T47D (cell line): ENCODE measurements around the gene FIBCD1.

Experiments used
- DNase-seq, 2 experiments: peaks; one replicate each; pipeline versions ENCODE4 v3.0.0 to v3.0.0-alpha.2; 2011 to 2012; ENCODE audit warnings: low read depth in 1 of 2, low spot score in 1 of 2
- JUND ChIP-seq: IDR thresholded peaks from 2 replicates; pipeline ENCODE4 v1.6.1; 2012; ENCODE audit warnings: low read depth
- in situ Hi-C: cut with HindIII; loops from 2 replicates; pipeline ENCODE4 v1.10.0; 2016; ENCODE audit warnings: low sequenced_read_pairs, low pct_unique_long_range_greater_than_20kb

Gene FIBCD1

GRCh38 chr9:130908878-130909355 is 30.1 kb downstream of the FIBCD1 start:
- in situ Hi-C loops, result no loop called here
- TF ChIP-seq JUND, result no peak
- DNase-seq, result no peak

GRCh38 chr9:130908146-130908877 is 30.7 kb downstream of the FIBCD1 start:
- TF ChIP-seq JUND, result no peak
- no peak for DNase-seq

DNA sequence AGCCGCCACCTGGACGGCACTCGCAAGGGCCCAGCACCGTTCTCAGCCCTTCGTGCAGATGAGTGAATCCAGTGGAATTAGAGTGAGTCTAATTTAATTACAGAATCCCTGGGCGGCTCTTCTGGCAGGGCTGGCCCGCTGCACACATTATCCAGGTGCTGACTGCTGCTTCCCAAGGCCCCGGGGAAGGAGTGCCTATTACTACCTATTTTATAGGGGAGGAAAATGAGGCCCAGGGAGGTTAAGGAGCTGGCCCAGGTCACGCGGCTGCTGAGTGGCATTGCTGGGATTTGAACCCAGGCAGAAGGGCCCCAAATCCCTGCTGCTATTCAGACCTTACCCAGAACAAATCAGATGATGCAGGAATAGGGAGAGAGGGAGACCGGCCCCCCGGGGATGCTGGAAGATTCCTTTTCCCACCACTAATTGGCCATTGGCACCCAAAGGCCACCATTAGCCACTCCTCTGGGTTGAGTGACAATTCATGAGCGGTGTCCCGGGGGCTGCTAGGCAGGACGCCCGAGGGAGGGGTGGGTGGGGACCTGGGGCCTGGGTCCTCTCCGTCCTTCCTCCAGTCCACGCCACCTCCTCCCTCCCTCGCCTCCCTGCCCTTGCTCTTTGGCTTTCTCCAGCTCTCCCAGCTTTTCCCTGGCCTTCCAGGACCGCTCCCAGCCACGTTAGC is 32.2 kb downstream of the FIBCD1 start:
- in situ Hi-C loops, result no loop called here
- no peak for TF ChIP-seq JUND
- DNase-seq, result no peak

More at GRCh38 chr9:130908146-130908877, 30.7 kb downstream of the FIBCD1 start:
- in situ Hi-C loops, result no loop called here

DNA sequence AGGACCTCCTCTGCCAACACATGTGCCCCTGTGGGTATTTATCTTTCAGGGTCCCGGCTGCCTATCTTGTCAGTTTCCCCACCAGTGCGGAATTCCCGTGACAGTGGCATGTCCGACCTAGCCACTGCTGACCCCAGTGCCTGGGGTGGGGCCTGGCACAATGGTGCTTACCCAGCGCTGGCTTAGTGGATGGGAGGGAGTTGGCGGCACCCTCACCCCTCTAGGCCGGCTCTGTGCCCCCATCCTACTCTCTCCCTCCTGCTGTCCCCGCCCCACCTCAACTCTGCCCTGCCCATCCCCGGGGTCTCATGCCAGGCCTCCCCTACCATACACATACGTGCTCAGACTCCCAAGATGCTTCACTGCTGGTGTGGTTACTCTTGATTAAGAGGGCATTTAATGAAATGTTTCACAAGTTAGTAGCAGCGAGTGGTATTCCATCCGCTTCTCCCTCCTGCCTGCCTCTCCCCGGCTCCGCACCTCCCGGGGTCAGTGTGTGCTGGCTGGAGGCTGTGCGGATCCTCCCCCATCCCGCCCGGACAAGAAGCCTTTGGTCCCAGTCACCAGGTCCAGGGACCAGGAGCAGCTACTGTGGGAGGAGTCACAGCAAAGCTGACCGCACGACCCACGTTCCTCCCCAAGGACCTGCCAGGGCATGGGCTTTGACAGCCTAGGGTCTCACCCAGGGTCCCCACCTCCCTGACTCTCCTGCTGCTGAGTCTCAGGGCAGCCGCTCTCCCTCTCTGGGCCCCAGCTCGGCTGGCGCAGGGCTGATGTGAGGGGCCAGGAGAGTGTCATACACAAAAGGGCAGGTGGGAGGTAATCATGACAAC is 32.9 kb downstream of the FIBCD1 start:
- in situ Hi-C loops, result no loop called here
- no peak for DNase-seq
- TF ChIP-seq JUND, result no peak

DNA sequence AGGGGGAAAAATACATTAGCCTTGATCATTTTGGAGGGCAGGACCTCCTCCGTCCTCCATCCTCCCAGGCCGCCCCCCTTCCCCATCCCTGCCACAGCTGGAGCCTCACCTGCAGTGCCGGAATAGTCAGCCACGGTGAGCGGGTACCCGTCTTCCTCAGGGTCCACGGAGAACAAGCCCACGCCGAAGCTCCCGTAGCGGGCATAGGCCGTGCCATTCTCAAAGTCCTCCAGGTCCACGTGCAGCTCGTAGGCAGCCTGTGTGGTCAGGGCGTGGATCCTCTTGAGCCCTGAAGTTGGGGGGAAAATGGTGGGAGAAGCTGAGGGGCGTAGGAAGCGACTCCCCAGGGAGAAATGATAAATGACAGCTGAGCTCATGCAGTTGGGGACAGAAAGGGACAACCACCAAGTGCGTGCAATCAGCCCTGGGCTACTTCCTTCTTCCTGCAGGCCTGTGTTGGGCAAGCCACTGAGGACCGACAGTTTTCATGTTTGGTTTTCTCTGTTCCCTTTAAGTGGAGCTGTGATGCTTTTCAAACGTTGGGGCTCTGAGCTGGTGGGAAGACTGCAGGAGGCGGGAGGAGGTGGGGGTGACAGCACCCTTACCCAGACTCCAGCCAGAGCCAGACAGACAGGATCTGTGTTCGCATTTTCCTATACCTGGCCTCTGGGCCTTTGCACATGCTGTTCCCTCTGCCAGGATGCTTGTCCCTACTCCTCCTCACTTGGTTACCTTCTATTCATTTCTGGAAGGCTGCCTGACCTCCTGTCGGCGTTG is 33.7 kb downstream of the FIBCD1 start:
- in situ Hi-C loops, result no loop called here
- no peak for TF ChIP-seq JUND

GRCh38 chr9:130904070-130905044 is 34.7 kb downstream of the FIBCD1 start:
- in situ Hi-C loops, result no loop called here
- no peak for TF ChIP-seq JUND
- DNase-seq, result no peak

More for the DNA sequence above, 33.7 kb downstream of the FIBCD1 start:
- DNase-seq, result no peak

DNA sequence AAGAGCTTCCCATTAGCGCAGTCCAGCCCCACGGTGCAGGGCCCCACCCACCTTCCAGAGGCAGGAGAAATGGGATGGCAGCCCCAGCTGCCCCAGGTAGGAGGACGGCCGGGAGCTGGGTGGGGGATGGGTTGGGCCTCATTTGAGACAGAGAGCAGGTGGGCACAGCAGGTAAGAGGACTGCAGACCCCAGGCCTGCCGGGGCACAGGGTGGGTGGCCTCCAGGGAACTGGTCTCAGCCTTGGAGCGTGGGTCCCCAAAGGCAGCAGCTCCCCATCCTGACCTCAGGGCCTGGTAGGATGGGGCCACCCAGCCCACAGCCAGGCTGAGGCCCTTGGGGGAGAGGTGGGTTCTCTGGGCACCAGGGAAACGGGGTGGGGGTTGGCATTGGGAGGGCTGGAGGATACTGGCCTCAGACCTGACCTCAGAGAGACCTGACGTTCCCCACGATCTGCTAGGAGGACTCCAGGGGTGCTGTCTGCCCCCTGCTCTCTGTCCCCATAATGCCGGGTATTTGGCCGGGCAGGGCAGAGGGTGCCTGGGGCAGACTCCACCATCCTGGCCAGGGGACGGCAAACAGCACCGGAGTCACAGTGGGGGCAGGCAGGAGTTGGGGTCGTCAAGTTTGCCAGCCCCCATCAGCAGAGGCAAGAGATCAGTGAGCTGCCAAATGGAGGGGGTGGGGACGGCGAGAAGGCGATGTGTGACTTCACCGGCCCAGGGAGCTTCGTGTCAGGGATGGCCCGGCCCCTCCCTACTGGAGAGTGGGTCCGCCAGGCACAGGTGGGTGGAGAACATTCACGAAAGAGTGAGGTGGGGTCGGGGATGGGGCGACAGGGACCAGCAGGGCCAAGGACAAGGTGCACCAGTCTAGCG is 35.6 kb downstream of the FIBCD1 start:
- in situ Hi-C loops, result no loop called here
- no peak for TF ChIP-seq JUND
- DNase-seq, result no peak

DNA sequence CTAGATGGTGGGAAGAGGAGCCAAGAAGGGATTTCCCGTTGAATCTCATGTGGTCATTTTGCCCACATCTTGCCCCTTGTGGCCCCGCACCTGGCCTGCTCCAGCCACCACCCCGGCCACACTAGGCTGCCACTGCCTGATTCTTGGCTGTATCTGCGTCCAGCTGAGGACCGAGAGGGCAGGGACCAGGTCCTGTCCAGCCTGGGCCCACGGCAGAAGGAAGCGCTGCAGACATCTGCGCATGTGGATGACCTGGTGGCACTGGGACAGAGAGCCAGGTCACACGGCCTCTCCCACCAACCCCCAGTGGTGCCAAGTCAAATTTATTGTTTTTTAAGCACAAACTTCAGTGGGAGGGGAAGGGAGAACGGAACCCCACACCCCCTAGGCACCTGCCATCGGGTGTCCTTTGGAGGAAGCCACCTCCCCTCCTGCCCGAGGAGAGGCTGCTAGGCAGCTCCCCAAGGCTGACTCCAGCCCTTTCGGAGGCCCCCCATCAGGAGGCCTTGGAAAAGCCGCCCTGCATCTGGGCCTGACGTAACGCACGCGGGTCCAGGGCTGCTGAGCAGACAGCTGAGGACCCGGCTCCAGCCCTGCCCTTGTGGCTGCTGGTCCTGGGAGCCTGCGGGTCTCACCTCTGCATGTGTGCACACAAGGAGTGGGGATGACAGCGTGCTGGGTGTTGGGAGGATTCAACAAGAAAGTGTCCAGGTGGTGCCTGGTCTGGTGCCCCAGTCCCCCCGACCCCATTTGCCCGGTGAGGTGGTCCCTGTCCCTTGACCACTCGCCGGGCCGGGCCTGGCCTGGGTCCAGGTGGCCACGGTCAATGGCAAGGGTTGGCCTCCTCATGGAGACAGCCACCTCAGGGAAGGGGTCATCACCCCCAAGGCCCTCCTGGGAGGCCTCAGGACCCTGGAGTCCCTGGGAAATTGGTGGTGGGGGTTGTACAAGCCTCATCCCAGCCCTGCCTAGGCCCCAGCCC is 36.6 kb downstream of the FIBCD1 start:
- DNase-seq, result no peak
- TF ChIP-seq JUND, result no peak
- in situ Hi-C loops, result no loop called here

DNA sequence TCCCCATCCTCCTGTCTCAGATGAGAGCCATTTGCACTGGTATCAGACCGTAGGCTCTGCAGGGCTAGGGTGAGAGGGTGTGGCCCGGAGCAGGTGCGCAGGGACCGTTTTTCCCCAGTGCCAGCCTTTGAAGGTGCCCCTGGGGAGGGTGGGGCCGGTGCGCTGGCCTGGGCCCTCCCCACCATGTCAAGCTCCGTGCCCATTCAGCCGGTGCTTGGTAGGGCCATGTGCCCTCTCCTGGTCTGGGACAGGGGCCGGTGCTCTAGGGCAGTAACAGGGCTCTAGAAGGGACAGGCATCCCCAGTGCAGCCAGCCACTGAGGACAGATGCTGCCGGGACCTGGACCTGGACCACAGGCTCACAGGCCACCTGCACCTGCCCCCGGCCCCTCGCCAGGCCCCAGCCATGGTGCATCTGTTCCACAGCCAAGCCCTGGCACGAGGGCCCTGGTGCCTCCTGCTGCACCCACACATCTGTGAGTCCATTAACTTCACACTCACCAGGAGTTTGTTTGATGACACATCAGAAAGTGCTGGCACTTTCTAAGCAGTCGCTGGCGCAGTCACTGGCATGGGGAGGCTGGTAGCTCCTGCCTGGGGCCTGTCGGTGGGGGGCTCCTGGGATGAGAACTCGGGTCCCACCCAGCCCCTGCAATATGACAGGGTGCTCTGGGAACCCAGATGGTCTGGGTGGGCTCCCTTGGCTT is 37.4 kb downstream of the FIBCD1 start:
- TF ChIP-seq JUND, result no peak
- no peak for DNase-seq
- in situ Hi-C loops, result no loop called here
